Transverse colon (tissue), 4 donors: ENCODE data around the gene ACADL. TPM values are rescaled to one million over a fixed set of nuclear protein-coding genes. Genes with fewer than 3 reads are reported as not detected.

Experiments used
- DNase-seq: peaks from one replicate; pipeline ENCODE4 v3.0.0-alpha.2; 2019
- H3K27ac ChIP-seq, 4 donors: fragments of 200-600 bp; sonication (generic); 2 replicates each; pipeline ENCODE4 v1.5.1; 2016 to 2018; ENCODE audit warnings: inconsistent platforms in 4 of 4
- H3K27me3 ChIP-seq: fragments of 200-600 bp; sonication (generic); 2 replicates; pipeline ENCODE4 v1.5.1; 2017; ENCODE audit warnings: inconsistent platforms
- H3K36me3 ChIP-seq, 4 donors: fragments of 200-600 bp; sonication (generic); 2 replicates each; pipeline ENCODE4 v1.5.1; 2017 to 2019; ENCODE audit warnings: inconsistent platforms in 4 of 4
- H3K4me1 ChIP-seq, 4 donors: fragments of 200-600 bp; sonication (generic); 2 replicates each; pipeline ENCODE4 v1.5.1; 2017 to 2020; ENCODE audit warnings: inconsistent platforms in 4 of 4
- H3K4me3 ChIP-seq, 4 donors: fragments of 200-600 bp; sonication (generic); 1 replicate in 1 of 4; 2 replicates in 3 of 4; pipeline versions ENCODE4 v1.5.1 to v1.6.1; 2017 to 2019; ENCODE audit warnings: inconsistent platforms in 4 of 4
- H3K9me3 ChIP-seq, 2 donors: fragments of 200-600 bp; sonication (generic); 2 replicates each; pipeline ENCODE4 v1.5.1; 2017 to 2019; ENCODE audit warnings: inconsistent platforms in 2 of 2
- EP300 ChIP-seq: sonication (generic); formaldehyde crosslinking; IDR thresholded peaks from one replicate; pipeline ENCODE4 v1.6.1; 2017; ENCODE audit warnings: antibody characterized with exemption, low read depth
- POLR2A ChIP-seq: fragments of 450-650 bp; IDR thresholded peaks from one replicate; pipeline ENCODE4 v1.6.1; 2016; ENCODE audit warnings: antibody characterized with exemption, mild to moderate bottlenecking, moderate library complexity
- POLR2AphosphoS5 ChIP-seq, 3 donors: sonication (generic); formaldehyde crosslinking; IDR thresholded peaks; one replicate each; pipeline ENCODE4 v1.6.1; 2016; ENCODE audit warnings: antibody characterized with exemption in 3 of 3
- WGBS, 2 donors: methylation state at CpG; one replicate each; pipeline ENCODE4 v1.1.5; 2018; ENCODE audit warnings: low coverage in 1 of 2; 5-methylcytosine and 5-hydroxymethylcytosine counted together
- in situ Hi-C, 4 donors: fragments of 200-750 bp; cut with MboI; loops; one replicate each; pipeline versions ENCODE4 v1.15.0 to v1.15.1; 2017; ENCODE audit warnings: low sequenced_read_pairs in 3 of 4, low pct_ligation_motif_present in 1 of 4, low pct_unique_long_range_greater_than_20kb in 1 of 4
- intact Hi-C: fragments of 100-400 bp; cut with DNase I; formaldehyde crosslinking; loops from one replicate; pipeline ENCODE4 v1.15.1; 2023; ENCODE audit warnings: low total_unique reads
- total RNA-seq, 4 donors: library from RNA; depleted of rRNA; stranded (reverse); fragments of >200 nt; gene quantifications; one replicate each; pipeline ENCODE4 v1.1.0, GENCODE V29; 2016
- TF ChIP-seq, protein P1 (sequence below), 5 experiments: fragments of 200-600 bp in 3 of 5; fragments of 450-650 bp in 2 of 5; sonication (generic) in 3 of 5; IDR thresholded peaks; 1 replicate in 2 of 5; 2 replicates in 3 of 5; pipeline ENCODE4 v1.5.1; 2016 to 2017; ENCODE audit warnings: antibody characterized with exemption in 5 of 5, inconsistent platforms in 3 of 5, mild to moderate bottlenecking in 2 of 5, moderate library complexity in 1 of 5

The ACADL gene
- total RNA-seq, 4 donors from 2014 or later = 0.41 to 1.5 (median 1.3) TPM; not detected in 1

DNA sequence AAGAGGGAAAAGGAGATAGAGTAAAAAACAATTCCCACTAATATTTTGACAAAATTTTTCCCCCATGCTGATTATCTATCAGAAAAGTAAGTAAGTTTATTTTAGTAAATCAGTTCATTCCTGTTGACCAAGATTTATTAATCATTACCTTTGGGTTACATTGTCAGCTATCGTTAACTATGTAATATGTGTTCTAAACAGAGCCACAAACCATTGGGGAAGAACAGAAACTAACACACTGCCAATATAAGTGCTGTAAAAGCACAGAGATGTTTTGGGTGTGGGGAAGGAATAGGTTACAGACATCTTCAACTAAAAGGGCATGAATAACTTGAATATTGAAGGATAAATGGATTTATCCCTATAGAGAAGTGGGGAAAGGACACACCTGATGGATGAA is 42.5 kb upstream of the ACADL start:
- whole genome bisulfite sequencing, 2 donors = 50 to 59% methylated on average over 1 of the region's 1 CpG
- intact Hi-C loops = no loop called here
- in situ Hi-C loops = no loop called here
- no peaks in the 10 kb centered on the region for H3K9me3 ChIP-seq
- no peaks in the 10 kb centered on the region for H3K27me3 ChIP-seq
- H3K36me3 ChIP-seq = no peaks in the 10 kb centered on the region
- TF ChIP-seq POLR2A = no peak
- TF ChIP-seq EP300 = no peak
- TF ChIP-seq, protein P1, sequence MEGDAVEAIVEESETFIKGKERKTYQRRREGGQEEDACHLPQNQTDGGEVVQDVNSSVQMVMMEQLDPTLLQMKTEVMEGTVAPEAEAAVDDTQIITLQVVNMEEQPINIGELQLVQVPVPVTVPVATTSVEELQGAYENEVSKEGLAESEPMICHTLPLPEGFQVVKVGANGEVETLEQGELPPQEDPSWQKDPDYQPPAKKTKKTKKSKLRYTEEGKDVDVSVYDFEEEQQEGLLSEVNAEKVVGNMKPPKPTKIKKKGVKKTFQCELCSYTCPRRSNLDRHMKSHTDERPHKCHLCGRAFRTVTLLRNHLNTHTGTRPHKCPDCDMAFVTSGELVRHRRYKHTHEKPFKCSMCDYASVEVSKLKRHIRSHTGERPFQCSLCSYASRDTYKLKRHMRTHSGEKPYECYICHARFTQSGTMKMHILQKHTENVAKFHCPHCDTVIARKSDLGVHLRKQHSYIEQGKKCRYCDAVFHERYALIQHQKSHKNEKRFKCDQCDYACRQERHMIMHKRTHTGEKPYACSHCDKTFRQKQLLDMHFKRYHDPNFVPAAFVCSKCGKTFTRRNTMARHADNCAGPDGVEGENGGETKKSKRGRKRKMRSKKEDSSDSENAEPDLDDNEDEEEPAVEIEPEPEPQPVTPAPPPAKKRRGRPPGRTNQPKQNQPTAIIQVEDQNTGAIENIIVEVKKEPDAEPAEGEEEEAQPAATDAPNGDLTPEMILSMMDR (IDR thresholded peaks at IDR 0.05) = no peak
- no peak for TF ChIP-seq POLR2AphosphoS5 (IDR thresholded peaks at IDR 0.05)
- H3K4me1 ChIP-seq = no peaks in the 10 kb centered on the region
- DNase-seq = no peak
- H3K27ac ChIP-seq = no peak overlapping the region
- H3K4me3 ChIP-seq = no peak overlapping the region

DNA sequence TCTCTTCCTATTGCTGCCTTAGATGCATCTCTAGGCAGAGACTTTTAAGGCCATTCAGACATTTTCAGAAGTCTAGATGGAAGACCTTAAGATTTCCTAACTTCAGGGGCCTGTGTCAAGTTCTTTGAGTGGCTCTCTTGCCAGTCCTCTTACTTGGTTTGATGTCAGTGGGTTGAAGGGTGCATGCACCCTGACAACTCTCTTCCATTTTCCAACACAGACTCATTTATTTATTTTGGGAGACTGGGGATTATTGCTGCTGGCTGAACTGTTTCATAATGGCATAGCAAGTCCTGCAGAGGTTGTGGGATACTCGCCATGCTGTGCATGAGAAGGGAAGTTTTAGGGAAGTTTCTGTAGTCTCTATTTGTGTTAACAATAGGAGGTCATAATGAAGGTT is 39.0 kb upstream of the ACADL start:
- intact Hi-C loops (no loop called here), in situ Hi-C loops (no loop called here)
- TF ChIP-seq, protein P1 (IDR thresholded peaks at IDR 0.05) = no peak
- TF ChIP-seq POLR2A = no peak
- no peak for TF ChIP-seq EP300
- TF ChIP-seq POLR2AphosphoS5 (IDR thresholded peaks at IDR 0.05) = no peak
- no peaks in the 10 kb centered on the region for H3K4me1 ChIP-seq
- 67 to 83% methylated on average over 1 of the region's 1 CpG for WGBS, 2 donors
- H3K36me3 ChIP-seq = no peaks in the 10 kb centered on the region
- DNase-seq = no peak
- no peaks in the 10 kb centered on the region for H3K9me3 ChIP-seq
- no peak overlapping the region for H3K4me3 ChIP-seq
- no peaks in the 10 kb centered on the region for H3K27me3 ChIP-seq
- no peak overlapping the region for H3K27ac ChIP-seq

GRCh38 chr2:210263841-210264240 is 38.6 kb upstream of the ACADL start:
- H3K4me3 ChIP-seq = no peak overlapping the region
- intact Hi-C loops = no loop called here
- WGBS, 2 donors = 75% methylated on average over 2 of the region's 2 CpGs; no CpG with 5 or more reads in 1 of the 2 donors
- H3K27ac ChIP-seq = no peak overlapping the region
- no peaks in the 10 kb centered on the region for H3K27me3 ChIP-seq
- TF ChIP-seq POLR2A (no peak), EP300 (no peak), POLR2AphosphoS5 (IDR thresholded peaks at IDR 0.05) (no peak)
- TF ChIP-seq, protein P1 (IDR thresholded peaks at IDR 0.05) = no peak
- no peaks in the 10 kb centered on the region for H3K9me3 ChIP-seq
- no peaks in the 10 kb centered on the region for H3K36me3 ChIP-seq
- in situ Hi-C loops = no loop called here
- DNase-seq = no peak
- H3K4me1 ChIP-seq = no peaks in the 10 kb centered on the region

- intact Hi-C loops (no loop called here), in situ Hi-C loops (no loop called here)
- 59 to 69% methylated on average over 2 of the region's 2 CpGs for WGBS, 2 donors
- no peak overlapping the region for H3K27ac ChIP-seq
- H3K27me3 ChIP-seq = no peaks in the 10 kb centered on the region
- no peaks in the 10 kb centered on the region for H3K4me1 ChIP-seq
- no peak for TF ChIP-seq POLR2A
- TF ChIP-seq, protein P1 (IDR thresholded peaks at IDR 0.05) = no peak
- TF ChIP-seq POLR2AphosphoS5 (IDR thresholded peaks at IDR 0.05) = no peak
- TF ChIP-seq EP300 = no peak
- H3K4me3 ChIP-seq = no peak overlapping the region
- H3K36me3 ChIP-seq = no peaks in the 10 kb centered on the region
- DNase-seq = no peak
- H3K9me3 ChIP-seq = no peaks in the 10 kb centered on the region
These were observed 36.8 kb upstream of the ACADL start for GRCh38 chr2:210262036-210262435.
